ENCODE measurements around the gene ADAM12.

GRCh38 chr10:126283307-126283706 is 105.0 kb downstream of the ADAM12 start:
- no peak for TF ChIP-seq CTCF (IDR thresholded peaks at IDR 0.05)
- TF ChIP-seq POLR2A (IDR thresholded peaks at IDR 0.05; ENCODE audit: low read depth) = no peak
- TF ChIP-seq POLR2AphosphoS5 (IDR thresholded peaks at IDR 0.05) = no peak
